Measurements from ENCODE around the gene CRACR2A.

DNA sequence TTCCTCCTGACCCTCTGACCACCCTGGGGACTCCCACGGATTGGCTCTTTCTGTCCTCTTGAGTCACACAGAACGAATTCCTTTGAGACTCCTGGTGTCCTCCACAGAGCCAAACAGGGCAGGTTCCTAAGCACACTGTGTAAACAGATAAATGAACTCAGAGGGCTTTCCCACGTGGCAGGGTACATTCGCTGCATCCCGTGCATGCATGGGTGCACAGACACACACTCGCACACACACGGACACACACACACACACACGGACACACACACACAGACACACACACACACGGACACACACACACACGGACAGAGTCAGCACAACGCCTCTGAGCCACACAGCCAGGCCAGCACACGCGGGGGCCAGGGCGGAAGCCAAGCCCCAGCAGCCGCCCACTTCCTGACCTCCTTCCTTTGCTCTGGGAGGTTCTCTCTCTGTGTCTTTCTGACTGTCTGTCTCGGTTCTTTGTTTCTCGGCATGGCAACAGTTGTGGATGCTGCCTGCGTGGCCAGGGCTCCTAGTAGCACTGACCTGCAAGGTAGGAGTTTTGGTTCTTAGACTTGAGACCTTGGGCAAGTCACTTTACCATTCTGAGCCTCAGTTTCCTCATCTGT, 706 bp downstream of the CRACR2A start:
- no peak for TF ChIP-seq SOX6 (IDR thresholded peaks at IDR 0.05)
- TF ChIP-seq MYNN (IDR thresholded peaks at IDR 0.05): no peak
- no peak for TF ChIP-seq MYNN (CRISPR knock-in tag; IDR thresholded peaks at IDR 0.05)
- no peak for TF ChIP-seq MTA3 (IDR thresholded peaks at IDR 0.05; ENCODE audit: borderline replicate concordance)
- TF ChIP-seq, protein P1, sequence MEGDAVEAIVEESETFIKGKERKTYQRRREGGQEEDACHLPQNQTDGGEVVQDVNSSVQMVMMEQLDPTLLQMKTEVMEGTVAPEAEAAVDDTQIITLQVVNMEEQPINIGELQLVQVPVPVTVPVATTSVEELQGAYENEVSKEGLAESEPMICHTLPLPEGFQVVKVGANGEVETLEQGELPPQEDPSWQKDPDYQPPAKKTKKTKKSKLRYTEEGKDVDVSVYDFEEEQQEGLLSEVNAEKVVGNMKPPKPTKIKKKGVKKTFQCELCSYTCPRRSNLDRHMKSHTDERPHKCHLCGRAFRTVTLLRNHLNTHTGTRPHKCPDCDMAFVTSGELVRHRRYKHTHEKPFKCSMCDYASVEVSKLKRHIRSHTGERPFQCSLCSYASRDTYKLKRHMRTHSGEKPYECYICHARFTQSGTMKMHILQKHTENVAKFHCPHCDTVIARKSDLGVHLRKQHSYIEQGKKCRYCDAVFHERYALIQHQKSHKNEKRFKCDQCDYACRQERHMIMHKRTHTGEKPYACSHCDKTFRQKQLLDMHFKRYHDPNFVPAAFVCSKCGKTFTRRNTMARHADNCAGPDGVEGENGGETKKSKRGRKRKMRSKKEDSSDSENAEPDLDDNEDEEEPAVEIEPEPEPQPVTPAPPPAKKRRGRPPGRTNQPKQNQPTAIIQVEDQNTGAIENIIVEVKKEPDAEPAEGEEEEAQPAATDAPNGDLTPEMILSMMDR (IDR thresholded peaks at IDR 0.05 in 2 of 3, conservative IDR thresholded peaks at IDR 0.05 in 1 of 3; ENCODE audit: insufficient read depth in 2 of 3, low read depth in 1 of 3, low read length in 3 of 3): no peak
- no peak for TF ChIP-seq HMG20A (CRISPR knock-in tag; conservative IDR thresholded peaks at IDR 0.05)
- TF ChIP-seq, protein P2, sequence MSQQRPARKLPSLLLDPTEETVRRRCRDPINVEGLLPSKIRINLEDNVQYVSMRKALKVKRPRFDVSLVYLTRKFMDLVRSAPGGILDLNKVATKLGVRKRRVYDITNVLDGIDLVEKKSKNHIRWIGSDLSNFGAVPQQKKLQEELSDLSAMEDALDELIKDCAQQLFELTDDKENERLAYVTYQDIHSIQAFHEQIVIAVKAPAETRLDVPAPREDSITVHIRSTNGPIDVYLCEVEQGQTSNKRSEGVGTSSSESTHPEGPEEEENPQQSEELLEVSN (IDR thresholded peaks at IDR 0.05; ENCODE audit: borderline replicate concordance in 1 of 2, extremely low read depth in 1 of 2, insufficient read depth in 1 of 2, insufficient read length in 1 of 2, low read depth in 1 of 2, low read length in 1 of 2, poor library complexity in 1 of 2, severe bottlenecking in 1 of 2): peak; percentile 8 to 29
- no peak for TF ChIP-seq ZZZ3 (IDR thresholded peaks at IDR 0.05)
- TF ChIP-seq TAF9B (IDR thresholded peaks at IDR 0.05; ENCODE audit: partially characterized antibody): no peak
- TF ChIP-seq, protein P3, sequence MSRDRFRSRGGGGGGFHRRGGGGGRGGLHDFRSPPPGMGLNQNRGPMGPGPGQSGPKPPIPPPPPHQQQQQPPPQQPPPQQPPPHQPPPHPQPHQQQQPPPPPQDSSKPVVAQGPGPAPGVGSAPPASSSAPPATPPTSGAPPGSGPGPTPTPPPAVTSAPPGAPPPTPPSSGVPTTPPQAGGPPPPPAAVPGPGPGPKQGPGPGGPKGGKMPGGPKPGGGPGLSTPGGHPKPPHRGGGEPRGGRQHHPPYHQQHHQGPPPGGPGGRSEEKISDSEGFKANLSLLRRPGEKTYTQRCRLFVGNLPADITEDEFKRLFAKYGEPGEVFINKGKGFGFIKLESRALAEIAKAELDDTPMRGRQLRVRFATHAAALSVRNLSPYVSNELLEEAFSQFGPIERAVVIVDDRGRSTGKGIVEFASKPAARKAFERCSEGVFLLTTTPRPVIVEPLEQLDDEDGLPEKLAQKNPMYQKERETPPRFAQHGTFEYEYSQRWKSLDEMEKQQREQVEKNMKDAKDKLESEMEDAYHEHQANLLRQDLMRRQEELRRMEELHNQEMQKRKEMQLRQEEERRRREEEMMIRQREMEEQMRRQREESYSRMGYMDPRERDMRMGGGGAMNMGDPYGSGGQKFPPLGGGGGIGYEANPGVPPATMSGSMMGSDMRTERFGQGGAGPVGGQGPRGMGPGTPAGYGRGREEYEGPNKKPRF (IDR thresholded peaks at IDR 0.05; ENCODE audit: low read depth, low read length): no peak
- TF ChIP-seq ZBTB8A (IDR thresholded peaks at IDR 0.05; ENCODE audit: partially characterized antibody): no peak
- TF ChIP-seq, protein P4, sequence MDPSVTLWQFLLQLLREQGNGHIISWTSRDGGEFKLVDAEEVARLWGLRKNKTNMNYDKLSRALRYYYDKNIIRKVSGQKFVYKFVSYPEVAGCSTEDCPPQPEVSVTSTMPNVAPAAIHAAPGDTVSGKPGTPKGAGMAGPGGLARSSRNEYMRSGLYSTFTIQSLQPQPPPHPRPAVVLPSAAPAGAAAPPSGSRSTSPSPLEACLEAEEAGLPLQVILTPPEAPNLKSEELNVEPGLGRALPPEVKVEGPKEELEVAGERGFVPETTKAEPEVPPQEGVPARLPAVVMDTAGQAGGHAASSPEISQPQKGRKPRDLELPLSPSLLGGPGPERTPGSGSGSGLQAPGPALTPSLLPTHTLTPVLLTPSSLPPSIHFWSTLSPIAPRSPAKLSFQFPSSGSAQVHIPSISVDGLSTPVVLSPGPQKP (CRISPR knock-in tag; IDR thresholded peaks at IDR 0.05): no peak
- TF ChIP-seq, protein P5, sequence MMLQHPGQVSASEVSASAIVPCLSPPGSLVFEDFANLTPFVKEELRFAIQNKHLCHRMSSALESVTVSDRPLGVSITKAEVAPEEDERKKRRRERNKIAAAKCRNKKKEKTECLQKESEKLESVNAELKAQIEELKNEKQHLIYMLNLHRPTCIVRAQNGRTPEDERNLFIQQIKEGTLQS (IDR thresholded peaks at IDR 0.05): no peak
- TF ChIP-seq, protein P5 (CRISPR knock-in tag; conservative IDR thresholded peaks at IDR 0.05): no peak
- no peak for TF ChIP-seq JUN (IDR thresholded peaks at IDR 0.05; ENCODE audit: borderline replicate concordance, low read depth, low read length)
- TF ChIP-seq JUN (CRISPR knock-in tag; IDR thresholded peaks at IDR 0.05; ENCODE audit: borderline replicate concordance): no peak

Measured in K562 (cell line).